Measurements from ENCODE around the gene CDKL5. TPM values are rescaled to one million over a fixed set of nuclear protein-coding genes. Genes with fewer than 3 reads are reported as not detected.

CDKL5 gene
- total and polyA plus RNA-seq, 12 donors: 0.40 to 13.8 (median 7.4) TPM

DNA sequence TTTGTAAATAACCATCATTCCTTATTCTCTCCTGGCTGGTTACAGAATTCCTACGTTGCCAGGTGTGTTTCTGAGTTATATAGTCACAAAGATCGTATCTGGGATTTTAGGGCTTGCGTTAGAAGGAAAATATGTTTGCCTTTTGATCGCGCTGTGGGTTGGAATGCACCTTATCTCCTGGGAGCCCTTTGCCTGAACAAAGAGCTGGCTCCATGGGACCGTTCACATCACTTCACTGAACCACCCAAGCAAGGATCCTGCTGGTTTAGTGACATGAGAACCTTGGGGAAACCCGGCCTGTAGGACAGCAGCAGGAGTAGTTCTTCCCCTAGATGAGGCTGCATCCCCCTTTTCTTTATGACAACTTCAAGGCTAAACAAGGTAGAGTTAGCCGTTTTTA lies 194.9 kb downstream of the CDKL5 start:
- peaks cover 5% of the 10 kb centered on the region for H3K27me3 ChIP-seq
- TF ChIP-seq POLR2A (IDR thresholded peaks at IDR 0.05): no peak
- TF ChIP-seq, protein P1, sequence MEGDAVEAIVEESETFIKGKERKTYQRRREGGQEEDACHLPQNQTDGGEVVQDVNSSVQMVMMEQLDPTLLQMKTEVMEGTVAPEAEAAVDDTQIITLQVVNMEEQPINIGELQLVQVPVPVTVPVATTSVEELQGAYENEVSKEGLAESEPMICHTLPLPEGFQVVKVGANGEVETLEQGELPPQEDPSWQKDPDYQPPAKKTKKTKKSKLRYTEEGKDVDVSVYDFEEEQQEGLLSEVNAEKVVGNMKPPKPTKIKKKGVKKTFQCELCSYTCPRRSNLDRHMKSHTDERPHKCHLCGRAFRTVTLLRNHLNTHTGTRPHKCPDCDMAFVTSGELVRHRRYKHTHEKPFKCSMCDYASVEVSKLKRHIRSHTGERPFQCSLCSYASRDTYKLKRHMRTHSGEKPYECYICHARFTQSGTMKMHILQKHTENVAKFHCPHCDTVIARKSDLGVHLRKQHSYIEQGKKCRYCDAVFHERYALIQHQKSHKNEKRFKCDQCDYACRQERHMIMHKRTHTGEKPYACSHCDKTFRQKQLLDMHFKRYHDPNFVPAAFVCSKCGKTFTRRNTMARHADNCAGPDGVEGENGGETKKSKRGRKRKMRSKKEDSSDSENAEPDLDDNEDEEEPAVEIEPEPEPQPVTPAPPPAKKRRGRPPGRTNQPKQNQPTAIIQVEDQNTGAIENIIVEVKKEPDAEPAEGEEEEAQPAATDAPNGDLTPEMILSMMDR (IDR thresholded peaks at IDR 0.05): no peak
- H3K4me1 ChIP-seq (replicated peaks in 1 of 2): no peaks in the 10 kb centered on the region
- no peak overlapping the region for H3K27ac ChIP-seq
- no peak for DNase-seq
- intact Hi-C loops (cut with DNase I): no loop called here
- H3K4me3 ChIP-seq: no peak overlapping the region
- H3K9me3 ChIP-seq (replicated peaks in 1 of 3): no peaks in the 10 kb centered on the region
- H3K36me3 ChIP-seq (replicated peaks in 1 of 2): no peaks in the 10 kb centered on the region
- WGBS, 4 donors: 74 to 90% (median 84%) methylated on average over 6 to 8 of the region's 8 CpGs

DNA sequence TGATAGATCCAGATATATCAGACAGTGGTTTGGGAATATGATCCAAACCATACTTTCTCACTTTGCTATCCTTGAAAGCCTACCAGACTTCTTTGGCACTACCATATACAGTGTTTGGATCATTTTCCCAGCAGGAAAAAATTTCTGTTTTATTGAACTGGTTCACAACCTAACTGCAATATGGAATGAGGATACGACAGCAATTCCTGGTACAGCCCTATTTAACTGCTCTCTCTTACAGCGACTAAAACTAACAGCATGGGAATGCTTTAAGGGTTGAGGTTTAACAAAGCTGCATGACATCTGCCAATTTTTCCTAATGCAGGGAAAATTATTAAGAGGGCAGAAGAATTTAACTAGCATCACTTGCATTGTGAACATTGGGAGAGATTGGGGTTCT lies 199.2 kb downstream of the CDKL5 start:
- H3K9me3 ChIP-seq (replicated peaks in 1 of 3): no peaks in the 10 kb centered on the region
- intact Hi-C loops (cut with DNase I): no loop called here
- DNase-seq: no peak
- WGBS, 4 donors: 83 to 100% (median 93%) methylated on average over 2 of the region's 2 CpGs
- no peak overlapping the region for H3K27ac ChIP-seq
- H3K4me3 ChIP-seq: no peak overlapping the region
- H3K36me3 ChIP-seq (replicated peaks in 1 of 2): no peaks in the 10 kb centered on the region
- peaks cover 6% of the 10 kb centered on the region for H3K27me3 ChIP-seq
- TF ChIP-seq, protein P1 (IDR thresholded peaks at IDR 0.05): no peak
- no peak for TF ChIP-seq POLR2A (IDR thresholded peaks at IDR 0.05)
- H3K4me1 ChIP-seq (replicated peaks in 1 of 2): no peaks in the 10 kb centered on the region

DNA sequence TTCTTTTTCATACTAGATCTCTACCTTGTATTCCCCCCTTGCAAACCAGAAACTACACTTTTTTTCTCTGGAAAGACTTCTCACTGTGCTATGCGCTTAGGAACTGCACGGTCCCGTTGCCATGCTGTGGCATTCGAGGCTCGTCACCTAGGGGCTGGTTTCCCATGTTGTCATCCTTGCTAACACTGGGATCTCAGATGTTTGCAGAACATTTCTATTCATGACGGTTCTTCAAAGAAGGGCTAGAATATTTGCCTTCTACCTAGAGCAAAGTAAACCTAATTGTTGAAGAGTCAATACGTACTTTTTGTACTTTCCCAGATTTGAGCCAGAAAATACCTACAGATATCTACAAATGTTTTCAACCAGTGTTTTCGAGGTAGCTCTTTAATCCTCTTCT lies 205.5 kb downstream of the CDKL5 start:
- WGBS, 4 donors: 88 to 99% (median 91%) methylated on average over 8 of the region's 8 CpGs
- H3K36me3 ChIP-seq (replicated peaks in 1 of 2): no peaks in the 10 kb centered on the region
- intact Hi-C loops (cut with DNase I): no loop called here

DNA sequence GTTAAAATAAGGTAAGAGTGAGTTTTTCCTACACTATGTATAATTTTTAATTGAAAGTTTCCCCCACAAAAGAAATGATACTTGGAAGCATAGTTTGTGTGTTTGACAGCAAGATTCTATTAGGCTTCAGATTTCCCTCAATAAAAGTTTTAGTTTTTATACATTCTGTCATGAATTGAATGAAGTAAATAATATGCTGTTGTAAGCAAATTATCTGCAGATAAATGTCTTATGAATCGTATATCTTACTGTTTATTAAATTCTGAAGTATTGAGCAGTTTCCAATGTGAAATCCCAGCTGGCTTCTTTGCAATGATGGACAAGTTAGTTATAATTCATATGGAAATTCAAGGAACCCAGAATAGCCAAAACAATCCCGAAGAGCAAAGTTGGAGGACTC lies 213.0 kb downstream of the CDKL5 start:
- Histone ChIP-seq H3K4me3 (no peak overlapping the region), H3K9me3 (replicated peaks in 1 of 3) (no peaks in the 10 kb centered on the region), H3K27me3 (no peaks in the 10 kb centered on the region), H3K4me1 (replicated peaks in 1 of 2) (no peaks in the 10 kb centered on the region), H3K27ac (no peak overlapping the region), H3K36me3 (replicated peaks in 1 of 2) (no peaks in the 10 kb centered on the region)
- no peak for TF ChIP-seq POLR2A (IDR thresholded peaks at IDR 0.05)
- TF ChIP-seq, protein P1 (IDR thresholded peaks at IDR 0.05): no peak
- intact Hi-C loops (cut with DNase I): no loop called here
- no peak for DNase-seq
- WGBS, 4 donors: 77 to 93% (median 85%) methylated on average over 2 of the region's 2 CpGs

More for the DNA sequence above, 205.5 kb downstream of the CDKL5 start:
- Histone ChIP-seq H3K9me3 (replicated peaks in 1 of 3) (no peaks in the 10 kb centered on the region), H3K4me1 (replicated peaks in 1 of 2) (no peaks in the 10 kb centered on the region), H3K4me3 (no peak overlapping the region), H3K27ac (no peak overlapping the region), H3K27me3 (no peaks in the 10 kb centered on the region)
- TF ChIP-seq, protein P1 (IDR thresholded peaks at IDR 0.05): no peak
- no peak for TF ChIP-seq POLR2A (IDR thresholded peaks at IDR 0.05)
- no peak for DNase-seq

Data from adrenal gland (tissue), 12 donors.